ENCODE results near the gene PHTF1.

GRCh38 chr1:113657556-113658063 is 101.7 kb downstream of the PHTF1 start:
- TF ChIP-seq CTCF (optimal IDR thresholded peaks at IDR 0.05 in 1 of 3, IDR thresholded peaks at IDR 0.05 in 1 of 3, conservative IDR thresholded peaks at IDR 0.05 in 1 of 3; ENCODE audit: extremely low read depth in 1 of 3, insufficient read depth in 2 of 3, low read length in 3 of 3) (no peak), EZH2 (IDR thresholded peaks at IDR 0.05; ENCODE audit: low read length) (no peak)

All from keratinocyte (primary cell).